Transverse colon (tissue), 4 donors: Measurements from ENCODE around the gene CRYGD.

Experiments used
- POLR2A ChIP-seq: fragments of 450-650 bp; IDR thresholded peaks from one replicate; pipeline ENCODE4 v1.6.1; 2016; ENCODE audit warnings: antibody characterized with exemption, mild to moderate bottlenecking, moderate library complexity
- POLR2AphosphoS5 ChIP-seq, 3 donors: sonication (generic); formaldehyde crosslinking; IDR thresholded peaks; one replicate each; pipeline ENCODE4 v1.6.1; 2016; ENCODE audit warnings: antibody characterized with exemption in 3 of 3
- TF ChIP-seq, protein P1 (sequence below), 5 experiments: fragments of 200-600 bp in 3 of 5; fragments of 450-650 bp in 2 of 5; sonication (generic) in 3 of 5; IDR thresholded peaks; 1 replicate in 2 of 5; 2 replicates in 3 of 5; pipeline ENCODE4 v1.5.1; 2016 to 2017; ENCODE audit warnings: antibody characterized with exemption in 5 of 5, inconsistent platforms in 3 of 5, mild to moderate bottlenecking in 2 of 5, moderate library complexity in 1 of 5

DNA sequence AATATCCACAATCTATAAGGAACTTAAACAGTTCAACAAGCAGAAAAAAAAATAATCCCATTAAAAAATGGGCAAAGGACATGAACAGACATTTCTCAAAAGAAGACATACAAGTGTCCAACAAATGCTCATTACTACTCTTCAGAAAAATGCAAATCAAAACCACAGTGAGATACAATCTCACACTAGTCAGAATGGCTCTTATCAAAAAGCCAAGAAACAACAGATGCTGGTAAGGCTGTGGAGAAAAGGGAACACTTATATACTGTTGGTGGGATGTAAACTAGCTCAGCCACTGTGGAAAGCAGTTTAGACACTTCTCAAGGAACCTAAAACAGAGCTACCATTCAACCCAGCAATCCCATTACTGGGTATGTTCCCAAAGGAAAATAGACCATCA lies 28.8 kb upstream of the CRYGD start:
- TF ChIP-seq, protein P1, sequence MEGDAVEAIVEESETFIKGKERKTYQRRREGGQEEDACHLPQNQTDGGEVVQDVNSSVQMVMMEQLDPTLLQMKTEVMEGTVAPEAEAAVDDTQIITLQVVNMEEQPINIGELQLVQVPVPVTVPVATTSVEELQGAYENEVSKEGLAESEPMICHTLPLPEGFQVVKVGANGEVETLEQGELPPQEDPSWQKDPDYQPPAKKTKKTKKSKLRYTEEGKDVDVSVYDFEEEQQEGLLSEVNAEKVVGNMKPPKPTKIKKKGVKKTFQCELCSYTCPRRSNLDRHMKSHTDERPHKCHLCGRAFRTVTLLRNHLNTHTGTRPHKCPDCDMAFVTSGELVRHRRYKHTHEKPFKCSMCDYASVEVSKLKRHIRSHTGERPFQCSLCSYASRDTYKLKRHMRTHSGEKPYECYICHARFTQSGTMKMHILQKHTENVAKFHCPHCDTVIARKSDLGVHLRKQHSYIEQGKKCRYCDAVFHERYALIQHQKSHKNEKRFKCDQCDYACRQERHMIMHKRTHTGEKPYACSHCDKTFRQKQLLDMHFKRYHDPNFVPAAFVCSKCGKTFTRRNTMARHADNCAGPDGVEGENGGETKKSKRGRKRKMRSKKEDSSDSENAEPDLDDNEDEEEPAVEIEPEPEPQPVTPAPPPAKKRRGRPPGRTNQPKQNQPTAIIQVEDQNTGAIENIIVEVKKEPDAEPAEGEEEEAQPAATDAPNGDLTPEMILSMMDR (IDR thresholded peaks at IDR 0.05) = no peak
- TF ChIP-seq POLR2A (no peak), POLR2AphosphoS5 (IDR thresholded peaks at IDR 0.05) (no peak)
